ENCODE measurements around the gene TECTA.

TECTA gene

DNA sequence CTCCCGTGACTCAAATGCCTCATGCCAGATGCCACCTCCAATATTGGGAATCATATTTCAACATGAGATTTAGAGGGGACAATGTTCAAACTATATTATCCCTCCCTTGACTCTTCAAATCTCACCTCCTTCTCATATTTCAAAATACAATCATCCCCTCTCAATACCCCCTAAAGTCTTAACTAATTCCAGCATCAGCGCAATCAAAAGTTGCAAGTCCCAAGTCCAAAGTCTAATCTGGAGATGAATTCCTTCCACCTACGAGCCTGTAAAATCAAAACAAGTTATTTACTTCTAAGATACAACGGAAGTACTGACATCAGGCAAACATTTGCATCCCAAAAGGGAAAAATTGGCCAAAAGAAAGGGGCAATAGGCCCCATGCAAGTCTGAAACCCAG is 124.3 kb downstream of the TECTA start:
- no peaks in the 10 kb centered on the region for H3K4me1 ChIP-seq (ENCODE audit: control insufficient read depth, low read length)

DNA sequence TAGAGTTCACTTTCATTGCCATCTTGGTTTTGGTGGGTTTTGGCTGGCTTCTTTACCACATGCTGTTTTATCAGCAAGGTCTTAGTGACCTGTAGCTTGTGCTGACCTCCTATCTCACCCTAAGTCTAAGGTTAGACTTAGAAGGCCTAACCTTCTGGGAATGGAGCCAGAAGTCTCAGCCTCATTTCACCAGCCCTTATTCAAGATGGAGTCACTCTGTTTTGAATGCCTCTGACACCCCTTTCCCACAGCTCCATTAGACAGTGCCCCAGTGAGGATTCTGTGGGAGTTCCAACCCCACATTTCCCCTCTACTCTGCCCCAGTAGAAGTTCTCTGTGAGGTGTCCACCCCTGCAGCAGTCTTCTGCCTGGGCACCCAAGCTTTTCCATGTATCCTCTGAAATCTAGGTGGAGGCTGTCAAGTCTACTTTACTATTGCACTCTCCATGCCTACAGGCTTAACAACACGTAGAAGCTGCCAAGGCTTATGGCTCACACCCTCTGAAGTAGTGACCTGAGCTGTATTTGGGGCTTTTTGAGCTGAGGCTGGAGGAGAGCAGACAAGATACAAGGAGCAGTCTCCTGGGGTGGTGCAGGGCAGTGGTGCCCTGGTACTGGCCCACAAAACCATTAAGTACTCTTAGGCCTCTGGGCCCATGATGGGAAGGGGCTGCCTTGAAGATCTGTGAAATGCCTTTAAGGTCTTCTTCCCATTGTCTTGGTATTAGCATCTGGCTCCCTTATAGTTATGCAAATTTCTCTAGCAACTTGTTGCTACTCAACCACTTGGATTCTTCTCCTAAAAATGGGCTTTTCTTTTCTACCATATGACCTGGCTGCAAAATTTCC is 125.6 kb downstream of the TECTA start:
- TF ChIP-seq, protein P1, sequence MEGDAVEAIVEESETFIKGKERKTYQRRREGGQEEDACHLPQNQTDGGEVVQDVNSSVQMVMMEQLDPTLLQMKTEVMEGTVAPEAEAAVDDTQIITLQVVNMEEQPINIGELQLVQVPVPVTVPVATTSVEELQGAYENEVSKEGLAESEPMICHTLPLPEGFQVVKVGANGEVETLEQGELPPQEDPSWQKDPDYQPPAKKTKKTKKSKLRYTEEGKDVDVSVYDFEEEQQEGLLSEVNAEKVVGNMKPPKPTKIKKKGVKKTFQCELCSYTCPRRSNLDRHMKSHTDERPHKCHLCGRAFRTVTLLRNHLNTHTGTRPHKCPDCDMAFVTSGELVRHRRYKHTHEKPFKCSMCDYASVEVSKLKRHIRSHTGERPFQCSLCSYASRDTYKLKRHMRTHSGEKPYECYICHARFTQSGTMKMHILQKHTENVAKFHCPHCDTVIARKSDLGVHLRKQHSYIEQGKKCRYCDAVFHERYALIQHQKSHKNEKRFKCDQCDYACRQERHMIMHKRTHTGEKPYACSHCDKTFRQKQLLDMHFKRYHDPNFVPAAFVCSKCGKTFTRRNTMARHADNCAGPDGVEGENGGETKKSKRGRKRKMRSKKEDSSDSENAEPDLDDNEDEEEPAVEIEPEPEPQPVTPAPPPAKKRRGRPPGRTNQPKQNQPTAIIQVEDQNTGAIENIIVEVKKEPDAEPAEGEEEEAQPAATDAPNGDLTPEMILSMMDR (IDR thresholded peaks at IDR 0.05; ENCODE audit: low read depth, low read length, poor library complexity, severe bottlenecking), result no peak
- no peak for TF ChIP-seq EZH2phosphoT487 (IDR thresholded peaks at IDR 0.05; ENCODE audit: borderline replicate concordance, low read length)
- Histone ChIP-seq H3K36me3 (ENCODE audit: control insufficient read depth, low read length) (no peaks in the 10 kb centered on the region), H3F3A (ENCODE audit: control insufficient read depth, insufficient read depth) (no peaks in the 10 kb centered on the region), H3K4me3 (ENCODE audit: low read length) (no peak overlapping the region), H3K9me3 (ENCODE audit: control insufficient read depth, insufficient read depth, low read length) (no peaks in the 10 kb centered on the region), H3K4me2 (ENCODE audit: low read length) (no peak overlapping the region), H3K27ac (ENCODE audit: low read depth, low read length) (no peak overlapping the region), H3K27me3 (ENCODE audit: control insufficient read depth, low read length) (peaks cover 35% of the 10 kb centered on the region), H3K79me2 (ENCODE audit: control insufficient read depth, low read length) (no peaks in the 10 kb centered on the region), H3K9me2 (replicated peaks; ENCODE audit: control insufficient read depth, low read length) (no peaks in the 10 kb centered on the region), H3K4me1 (ENCODE audit: control insufficient read depth, low read length) (no peaks in the 10 kb centered on the region), H4K20me1 (ENCODE audit: control insufficient read depth, insufficient read depth, low read depth, low read length) (no peaks in the 10 kb centered on the region)

More for the DNA sequence above, 124.3 kb downstream of the TECTA start:
- Histone ChIP-seq H3F3A (ENCODE audit: control insufficient read depth, insufficient read depth) (no peaks in the 10 kb centered on the region), H3K27me3 (ENCODE audit: control insufficient read depth, low read length) (peaks cover 32% of the 10 kb centered on the region), H3K27ac (ENCODE audit: low read depth, low read length) (no peak overlapping the region), H3K4me3 (ENCODE audit: low read length) (no peak overlapping the region), H3K79me2 (ENCODE audit: control insufficient read depth, low read length) (no peaks in the 10 kb centered on the region), H4K20me1 (ENCODE audit: control insufficient read depth, insufficient read depth, low read depth, low read length) (no peaks in the 10 kb centered on the region), H3K9me2 (replicated peaks; ENCODE audit: control insufficient read depth, low read length) (no peaks in the 10 kb centered on the region), H3K4me2 (ENCODE audit: low read length) (no peak overlapping the region), H3K36me3 (ENCODE audit: control insufficient read depth, low read length) (no peaks in the 10 kb centered on the region), H3K9me3 (ENCODE audit: control insufficient read depth, insufficient read depth, low read length) (no peaks in the 10 kb centered on the region)
- TF ChIP-seq, protein P1 (IDR thresholded peaks at IDR 0.05; ENCODE audit: low read depth, low read length, poor library complexity, severe bottlenecking), result no peak
- no peak for TF ChIP-seq EZH2phosphoT487 (IDR thresholded peaks at IDR 0.05; ENCODE audit: borderline replicate concordance, low read length)

DNA sequence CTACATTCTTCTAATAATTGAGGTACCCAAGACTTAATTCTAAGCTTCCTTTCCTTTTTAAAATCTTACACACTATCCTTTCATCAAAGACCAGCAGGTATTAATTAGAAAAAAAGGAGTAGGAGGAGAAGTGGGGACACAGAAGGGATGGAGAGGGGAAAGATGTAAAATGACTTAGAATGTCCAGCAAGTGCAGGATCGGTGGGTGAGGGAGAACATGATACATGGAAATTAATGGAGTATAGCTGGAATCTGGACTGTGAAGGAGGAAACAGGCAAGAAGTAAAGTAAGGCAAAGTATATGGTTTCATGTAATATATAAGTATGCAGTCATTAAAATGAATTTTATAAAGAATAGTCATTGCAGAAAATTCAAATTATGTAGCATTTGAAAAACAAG is 127.8 kb downstream of the TECTA start:
- H3K36me3 ChIP-seq (ENCODE audit: control insufficient read depth, low read length), result no peaks in the 10 kb centered on the region
- no peaks in the 10 kb centered on the region for H3K9me3 ChIP-seq (ENCODE audit: control insufficient read depth, insufficient read depth, low read length)
- no peaks in the 10 kb centered on the region for H4K20me1 ChIP-seq (ENCODE audit: control insufficient read depth, insufficient read depth, low read depth, low read length)
- no peak overlapping the region for H3K4me2 ChIP-seq (ENCODE audit: low read length)
- H3F3A ChIP-seq (ENCODE audit: control insufficient read depth, insufficient read depth), result no peaks in the 10 kb centered on the region
- H3K27ac ChIP-seq (ENCODE audit: low read depth, low read length), result no peak overlapping the region
- no peaks in the 10 kb centered on the region for H3K4me1 ChIP-seq (ENCODE audit: control insufficient read depth, low read length)
- no peaks in the 10 kb centered on the region for H3K79me2 ChIP-seq (ENCODE audit: control insufficient read depth, low read length)
- no peak for TF ChIP-seq EZH2phosphoT487 (IDR thresholded peaks at IDR 0.05; ENCODE audit: borderline replicate concordance, low read length)
- TF ChIP-seq, protein P1 (IDR thresholded peaks at IDR 0.05; ENCODE audit: low read depth, low read length, poor library complexity, severe bottlenecking), result no peak
- peaks cover 20% of the 10 kb centered on the region for H3K27me3 ChIP-seq (ENCODE audit: control insufficient read depth, low read length)
- H3K4me3 ChIP-seq (ENCODE audit: low read length), result no peak overlapping the region
- no peaks in the 10 kb centered on the region for H3K9me2 ChIP-seq (replicated peaks; ENCODE audit: control insufficient read depth, low read length)

Data from DOHH2 (cell line).